Body of pancreas (tissue), 4 donors: ENCODE data around the gene MUC12.

Experiments
- CTCF ChIP-seq, 7 experiments: fragments of 450-650 bp in 4 of 7; fragments of 200-600 bp in 3 of 7; sonication (generic) in 3 of 7; IDR thresholded peaks; one replicate each; pipeline ENCODE4 v1.5.1; 2016 to 2019; ENCODE audit warnings: antibody characterized with exemption in 7 of 7
- POLR2A ChIP-seq, 3 donors: fragments of 450-650 bp; IDR thresholded peaks; one replicate each; pipeline ENCODE4 v1.6.1; 2016; ENCODE audit warnings: antibody characterized with exemption in 3 of 3, mild to moderate bottlenecking in 2 of 3

DNA sequence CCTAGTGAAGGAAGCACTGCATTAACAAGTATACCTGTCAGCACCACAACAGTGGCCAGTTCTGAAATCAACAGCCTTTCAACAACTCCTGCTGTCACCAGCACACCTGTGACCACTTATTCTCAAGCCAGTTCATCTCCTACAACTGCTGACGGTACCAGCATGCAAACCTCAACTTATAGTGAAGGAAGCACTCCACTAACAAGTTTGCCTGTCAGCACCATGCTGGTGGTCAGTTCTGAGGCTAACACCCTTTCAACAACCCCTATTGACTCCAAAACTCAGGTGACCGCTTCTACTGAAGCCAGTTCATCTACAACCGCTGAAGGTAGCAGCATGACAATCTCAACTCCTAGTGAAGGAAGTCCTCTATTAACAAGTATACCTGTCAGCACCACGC is 66.6 kb downstream of the MUC12 start:
- no peak for TF ChIP-seq POLR2A (IDR thresholded peaks at IDR 0.05)
- no peak for TF ChIP-seq CTCF (IDR thresholded peaks at IDR 0.05)
